GM18502 (cell line): ENCODE measurements around the gene SSTR1.

ENCODE experiments used
- ATAC-seq: cut with Tn5 transposase; IDR thresholded peaks from one replicate; pipeline ENCODE4 v1.9.1; 2021; ENCODE audit warnings: mild to moderate bottlenecking; ENCODE audit not compliant: unreplicated experiment, poor library complexity

Gene SSTR1

DNA sequence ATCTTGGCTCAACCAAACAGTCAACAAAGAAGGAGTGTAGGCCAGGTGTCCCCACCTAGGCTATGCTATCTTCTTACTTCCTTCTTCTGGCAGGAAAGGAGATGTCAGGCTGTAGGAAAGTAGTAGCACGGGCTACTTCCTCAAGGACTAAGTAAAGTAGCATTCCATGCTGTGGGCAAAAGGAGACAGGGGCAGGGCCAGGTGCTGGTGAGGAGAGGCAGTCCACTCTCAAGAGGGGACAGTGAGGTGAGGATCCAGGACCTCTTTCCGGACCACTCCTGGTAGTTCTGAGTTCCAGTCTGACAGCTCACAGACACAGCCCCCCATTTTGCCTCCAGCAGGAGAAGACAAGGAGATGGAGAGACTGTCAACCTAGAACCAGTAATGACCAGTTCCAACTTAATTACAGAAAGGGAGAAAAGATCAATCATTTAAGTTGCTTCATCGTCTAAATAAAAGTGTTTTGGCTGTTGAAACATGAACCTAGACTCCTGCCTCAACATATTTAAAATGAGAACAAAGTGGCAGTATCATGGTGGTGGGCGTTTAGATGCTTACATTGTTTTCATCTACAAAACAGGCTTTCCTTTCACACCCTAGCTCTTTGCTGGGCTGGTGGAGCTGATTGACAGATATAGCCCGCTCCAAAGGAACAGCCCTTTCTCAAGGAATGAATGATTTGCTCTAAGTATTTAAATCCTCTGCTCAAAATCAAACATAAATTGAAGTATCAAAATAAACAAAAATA, 5.1 kb upstream of the SSTR1 start:
- no peak for ATAC-seq

GRCh38 chr14:38203929-38204718, 3.6 kb upstream of the SSTR1 start:
- ATAC-seq, result no peak

- ATAC-seq, result no peak
These were observed 3.0 kb upstream of the SSTR1 start for GRCh38 chr14:38204719-38205115.

DNA sequence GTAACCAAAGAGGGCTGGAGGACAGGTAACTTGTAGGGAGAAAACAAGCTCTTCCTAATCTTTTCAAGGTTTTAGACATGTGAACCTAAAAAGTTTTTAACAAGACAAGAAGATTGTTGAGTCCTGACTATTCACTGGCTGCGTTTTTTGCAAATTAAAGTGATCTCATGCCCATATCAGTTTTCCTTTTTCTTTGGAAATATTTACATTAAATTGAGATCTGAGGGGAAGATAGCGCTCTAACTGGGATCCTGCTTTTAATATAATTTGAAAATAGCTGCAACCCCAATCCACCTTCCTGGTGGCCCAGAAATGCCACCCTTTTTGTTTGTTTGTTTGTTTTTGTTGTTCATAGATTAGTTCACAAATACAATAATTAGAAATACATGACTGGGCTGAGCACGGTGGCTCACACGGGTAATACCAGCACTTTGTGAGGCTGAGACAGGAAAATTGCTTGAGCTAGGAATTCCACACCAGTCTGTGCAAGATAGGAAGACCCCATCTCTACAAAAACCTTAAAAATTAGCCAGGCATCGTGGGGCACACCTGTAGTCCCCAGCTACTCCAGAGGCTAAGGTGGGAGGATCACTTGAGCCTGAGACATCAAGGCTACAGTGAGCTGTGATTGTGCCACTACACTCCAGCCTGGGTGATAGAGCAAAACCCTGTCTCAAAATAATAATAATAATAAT, 2.4 kb upstream of the SSTR1 start:
- no peak for ATAC-seq

DNA sequence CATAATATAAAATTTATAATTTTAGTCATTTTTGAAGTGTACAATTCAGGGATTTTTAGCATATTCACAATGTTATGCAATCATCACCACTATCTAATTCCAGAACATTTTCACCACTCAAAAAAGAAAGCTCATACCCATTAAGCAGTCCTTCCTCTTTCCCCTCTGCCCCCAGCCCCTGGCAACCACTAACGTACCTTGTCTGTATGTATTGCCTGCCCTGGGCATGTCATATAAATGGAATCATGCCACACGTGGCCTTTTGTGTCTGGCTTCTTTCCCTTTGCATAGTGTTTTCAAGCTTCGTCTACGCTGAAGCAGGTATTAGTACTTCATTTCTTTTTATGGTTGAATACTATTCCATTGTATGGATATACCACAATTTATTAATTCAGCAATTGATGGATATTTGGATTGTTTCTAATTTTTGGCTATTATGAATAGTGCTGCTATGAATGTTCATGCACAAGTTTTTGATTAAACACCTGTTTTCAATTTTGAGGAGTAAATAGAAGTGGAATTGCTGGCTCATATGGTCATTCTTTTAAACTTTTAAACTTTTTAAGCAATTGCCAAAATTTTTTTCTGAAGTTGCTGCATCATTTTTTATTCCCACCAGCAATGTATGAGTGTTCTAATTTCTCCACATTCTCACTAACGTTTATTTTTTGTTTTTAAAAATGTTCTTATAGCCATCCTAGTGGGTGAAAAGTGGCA, 1.6 kb upstream of the SSTR1 start:
- ATAC-seq, result no peak

- no peak for ATAC-seq
These were observed 871 bp upstream of the SSTR1 start for GRCh38 chr14:38206689-38207376.

- ATAC-seq, result no peak
These were observed 348 bp upstream of the SSTR1 start for GRCh38 chr14:38207377-38207735.

DNA sequence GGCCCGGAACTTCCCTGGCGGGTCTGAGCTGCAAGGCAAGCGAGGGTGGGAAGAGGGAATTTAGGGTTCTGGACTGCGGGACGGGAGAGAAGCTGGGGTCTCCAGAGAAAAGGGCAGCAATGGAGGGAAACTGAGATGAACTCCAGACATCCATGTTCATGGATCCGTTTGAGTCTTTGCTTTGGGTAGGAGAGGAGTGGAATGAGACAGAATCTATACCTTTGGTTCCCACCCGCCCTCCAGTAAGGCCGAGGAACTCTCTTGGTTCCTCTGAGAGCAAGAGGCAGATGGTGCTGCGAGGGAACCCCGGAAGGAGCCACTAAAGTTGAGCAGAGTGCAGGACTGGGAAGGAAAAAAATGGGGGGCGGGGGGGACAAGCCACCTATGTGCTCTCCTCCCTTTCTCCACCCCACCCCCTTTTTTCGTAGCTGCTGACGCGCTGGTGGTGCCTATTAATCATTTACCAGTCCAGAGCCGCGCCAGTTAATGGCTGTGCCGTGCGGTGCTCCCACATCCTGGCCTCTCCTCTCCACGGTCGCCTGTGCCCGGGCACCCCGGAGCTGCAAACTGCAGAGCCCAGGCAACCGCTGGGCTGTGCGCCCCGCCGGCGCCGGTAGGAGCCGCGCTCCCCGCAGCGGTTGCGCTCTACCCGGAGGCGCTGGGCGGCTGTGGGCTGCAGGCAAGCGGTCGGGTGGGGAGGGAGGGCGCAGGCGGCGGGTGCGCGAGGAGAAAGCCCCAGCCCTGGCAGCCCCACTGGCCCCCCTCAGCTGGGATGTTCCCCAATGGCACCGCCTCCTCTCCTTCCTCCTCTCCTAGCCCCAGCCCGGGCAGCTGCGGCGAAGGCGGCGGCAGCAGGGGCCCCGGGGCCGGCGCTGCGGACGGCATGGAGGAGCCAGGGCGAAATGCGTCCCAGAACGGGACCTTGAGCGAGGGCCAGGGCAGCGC, 1.2 kb downstream of the SSTR1 start:
- no peak for ATAC-seq

DNA sequence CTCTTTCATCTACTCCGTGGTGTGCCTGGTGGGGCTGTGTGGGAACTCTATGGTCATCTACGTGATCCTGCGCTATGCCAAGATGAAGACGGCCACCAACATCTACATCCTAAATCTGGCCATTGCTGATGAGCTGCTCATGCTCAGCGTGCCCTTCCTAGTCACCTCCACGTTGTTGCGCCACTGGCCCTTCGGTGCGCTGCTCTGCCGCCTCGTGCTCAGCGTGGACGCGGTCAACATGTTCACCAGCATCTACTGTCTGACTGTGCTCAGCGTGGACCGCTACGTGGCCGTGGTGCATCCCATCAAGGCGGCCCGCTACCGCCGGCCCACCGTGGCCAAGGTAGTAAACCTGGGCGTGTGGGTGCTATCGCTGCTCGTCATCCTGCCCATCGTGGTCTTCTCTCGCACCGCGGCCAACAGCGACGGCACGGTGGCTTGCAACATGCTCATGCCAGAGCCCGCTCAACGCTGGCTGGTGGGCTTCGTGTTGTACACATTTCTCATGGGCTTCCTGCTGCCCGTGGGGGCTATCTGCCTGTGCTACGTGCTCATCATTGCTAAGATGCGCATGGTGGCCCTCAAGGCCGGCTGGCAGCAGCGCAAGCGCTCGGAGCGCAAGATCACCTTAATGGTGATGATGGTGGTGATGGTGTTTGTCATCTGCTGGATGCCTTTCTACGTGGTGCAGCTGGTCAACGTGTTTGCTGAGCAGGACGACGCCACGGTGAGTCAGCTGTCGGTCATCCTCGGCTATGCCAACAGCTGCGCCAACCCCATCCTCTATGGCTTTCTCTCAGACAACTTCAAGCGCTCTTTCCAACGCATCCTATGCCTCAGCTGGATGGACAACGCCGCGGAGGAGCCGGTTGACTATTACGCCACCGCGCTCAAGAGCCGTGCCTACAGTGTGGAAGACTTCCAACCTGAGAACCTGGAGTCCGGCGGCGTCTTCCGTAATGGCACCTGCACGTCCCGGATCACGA, 2.2 kb downstream of the SSTR1 start:
- ATAC-seq, result no peak

GRCh38 chr14:38210587-38211216, 3.0 kb downstream of the SSTR1 start:
- no peak for ATAC-seq

- ATAC-seq, result no peak
These were observed 3.6 kb downstream of the SSTR1 start for GRCh38 chr14:38211255-38211735.

GRCh38 chr14:38212111-38212510, 4.4 kb downstream of the SSTR1 start:
- no peak for ATAC-seq

DNA sequence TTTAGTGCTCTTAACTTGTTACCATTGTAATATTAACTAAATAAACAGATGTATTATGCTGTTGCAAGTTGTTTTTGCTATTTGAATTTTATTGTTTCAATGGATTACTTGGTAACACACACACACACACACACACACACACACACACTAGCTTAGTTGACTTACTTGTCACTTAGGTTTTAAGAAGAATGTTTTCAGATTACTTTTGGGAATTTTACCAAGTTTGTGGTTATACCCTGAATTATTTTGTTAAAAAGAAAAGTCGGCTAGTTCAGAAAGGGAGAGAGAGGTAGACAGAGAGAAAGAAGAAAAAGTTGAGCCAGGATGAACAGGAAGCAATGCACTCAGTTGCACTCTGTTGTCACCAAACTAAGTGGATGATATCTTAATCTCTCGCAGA, 5.3 kb downstream of the SSTR1 start:
- no peak for ATAC-seq

- ATAC-seq, result no peak
These were observed 9.8 kb downstream of the SSTR1 start for GRCh38 chr14:38217553-38217952.

DNA sequence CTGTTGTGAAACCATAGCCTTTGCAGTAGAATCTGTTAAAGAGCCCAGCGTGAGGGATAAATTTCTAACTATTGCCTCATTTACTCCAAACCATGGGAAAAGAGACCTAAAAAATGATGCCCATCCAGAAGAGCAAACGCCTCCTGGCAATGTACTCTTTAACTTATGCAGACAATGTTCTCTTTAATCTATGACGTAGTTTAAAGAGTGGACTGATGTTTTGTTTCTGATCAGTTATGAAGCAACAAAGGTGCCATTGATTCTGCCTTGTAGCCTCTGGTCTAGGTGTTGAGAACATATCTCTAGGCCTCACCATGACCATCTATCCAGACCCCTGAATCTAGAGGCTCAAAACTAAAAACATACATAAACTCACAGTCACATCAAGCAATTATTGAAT, 13.4 kb downstream of the SSTR1 start:
- no peak for ATAC-seq

DNA sequence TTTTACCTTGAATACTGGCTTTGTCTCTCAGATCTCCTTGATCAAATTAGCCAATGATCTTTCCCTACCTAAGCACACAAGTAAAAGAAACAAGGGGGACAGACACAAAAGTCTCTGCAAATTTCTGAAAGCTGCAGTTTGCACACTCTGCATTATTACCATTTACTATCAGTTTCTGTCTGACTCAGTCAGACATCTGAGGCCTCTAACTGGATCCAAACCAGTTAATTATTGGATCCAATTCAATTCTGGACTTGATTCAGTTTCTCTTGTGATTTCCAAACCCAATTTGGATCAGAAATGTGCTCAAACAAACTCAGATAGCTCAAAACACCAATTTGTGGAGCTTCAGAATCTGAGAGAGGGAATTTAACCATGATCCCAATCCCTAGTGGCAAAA, 16.6 kb downstream of the SSTR1 start:
- no peak for ATAC-seq

- ATAC-seq, result no peak
These were observed 18.2 kb downstream of the SSTR1 start for GRCh38 chr14:38225946-38226345.
